ENCODE results near the gene KLF16. TPM values are rescaled to one million over a fixed set of nuclear protein-coding genes. Genes with fewer than 3 reads are reported as not detected.
A peak's percentile ranks its signal among the peaks of the same experiment; 100 is the strongest.

The KLF16 gene
- total and polyA plus RNA-seq, 10 of the 15 experiments (the other 5 are each of a cell fraction or from before 2014, with no cell fraction given): 0.03 to 41.2 (median 2.6) TPM

DNA sequence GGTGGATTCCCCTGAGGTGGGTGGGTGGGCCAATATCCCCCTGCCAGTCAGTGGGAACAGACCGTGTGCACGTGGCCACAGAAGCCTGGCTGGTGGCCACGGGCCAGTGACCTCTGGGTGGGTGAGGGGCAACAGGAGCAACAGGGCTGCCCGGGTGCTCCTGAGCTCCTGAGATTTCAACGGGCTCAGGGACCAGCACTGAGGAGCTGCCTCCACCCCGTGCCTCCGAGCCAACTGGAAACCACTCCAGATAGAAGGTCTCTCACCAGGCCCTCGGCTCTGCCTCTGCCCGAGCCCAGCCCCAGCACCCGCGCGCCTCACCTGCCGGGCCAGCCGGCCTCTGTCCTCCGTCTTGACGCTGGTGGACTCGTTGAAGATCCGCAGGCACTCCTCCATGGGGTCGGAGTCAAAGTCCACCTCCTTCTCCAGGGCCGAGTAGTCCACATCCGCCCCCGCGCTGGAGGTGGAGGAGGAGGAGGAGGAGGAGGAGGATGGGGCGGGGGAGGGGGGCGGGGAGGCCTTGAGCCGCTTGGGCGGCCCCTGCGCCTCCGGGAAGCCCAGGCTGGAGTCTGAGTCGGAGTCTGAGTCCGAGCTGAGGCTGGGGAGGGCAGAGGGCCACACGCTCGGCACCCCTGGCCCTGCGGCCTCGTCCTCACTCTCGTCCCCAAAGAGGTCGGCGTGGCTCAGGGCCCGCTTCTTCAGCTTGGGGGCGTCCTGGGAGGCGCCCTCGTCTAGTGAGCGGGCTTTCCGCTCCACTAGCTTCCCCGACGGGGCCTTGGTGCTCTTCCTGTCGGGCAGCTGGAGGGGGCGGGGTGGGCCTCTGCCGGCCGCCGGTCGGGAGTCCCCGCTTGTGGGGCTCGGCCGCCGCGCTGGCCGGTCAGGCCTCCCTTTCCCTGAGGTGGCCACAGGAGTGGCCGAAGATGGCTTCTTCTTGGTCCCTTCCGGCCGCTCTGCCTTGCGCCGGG lies 36.5 kb downstream of the KLF16 start:
- DNase-seq (ENCODE audit: low read depth, low spot score): no peak
- Histone ChIP-seq H4K20me1 (ENCODE audit: control insufficient read depth, insufficient read depth) (no peaks in the 10 kb centered on the region), H3K27me3 (replicated peaks in 1 of 2; ENCODE audit: control insufficient read depth in 2 of 2, insufficient read depth in 2 of 2, low read length in 1 of 2) (no peaks in the 10 kb centered on the region), H3K4me1 (ENCODE audit: control insufficient read depth, insufficient read depth, low read length) (no peaks in the 10 kb centered on the region), H3K27ac (ENCODE audit: control insufficient read depth, insufficient read depth) (no peak overlapping the region), H3K36me3 (ENCODE audit: control insufficient read depth in 2 of 2, insufficient read depth in 2 of 2, low read length in 1 of 2) (peaks cover 2 to 9% of the 10 kb centered on the region in 2 experiments; a peak in 3 of 4 replicates), H3K9me3 (replicated peaks; ENCODE audit: control insufficient read depth, insufficient read depth, low read length) (no peaks in the 10 kb centered on the region), H3K4me2 (ENCODE audit: control insufficient read depth, insufficient read depth) (no peak overlapping the region), H3K79me2 (ENCODE audit: control insufficient read depth, insufficient read depth, low read length) (no peaks in the 10 kb centered on the region; the same call in 1 of the 2 replicates), H2AFZ (ENCODE audit: control insufficient read depth, low read depth, low read length) (no peak overlapping the region), H3K9ac (ENCODE audit: control insufficient read depth, insufficient read depth, low read length) (no peak overlapping the region), H3K4me3 (no peak overlapping the region)
- BruUV-seq (replicated peaks): no TSS peak
- RAD21 ChIA-PET (ENCODE audit: unreplicated experiment): interaction anchor here (1.1 kb wide), 2 partner anchors 155 to 283 kb away, joined by 3 to 8 read pairs; no protein-coding TSS in a partner anchor
- CTCF ChIA-PET: interaction anchor here (0.5 to 2.4 kb wide), 27 partner anchors 8 to 281 kb away, joined by 3 to 27 read pairs (median 4); partner anchors contain the start of gene ABHD17A
- TF ChIP-seq SMAD5 (IDR thresholded peaks at IDR 0.05; ENCODE audit: low read depth) (no peak), POLR2A (IDR thresholded peaks at IDR 0.05; ENCODE audit: low read depth, low read length) (peak; percentile 33; the same call in 1 of the 2 replicates), EGR1 (IDR thresholded peaks at IDR 0.05; ENCODE audit: borderline replicate concordance in 1 of 2, low read depth in 2 of 2, low read length in 2 of 2) (peak in 1 of 2 experiments; percentile 51; a peak in 2 of 3 replicates)
- WGBS (ENCODE audit: insufficient coverage, insufficient replicate concordance, low lambda C conversion rate, missing lambda C conversion rate): 65% methylated on average over 36 of the region's 63 CpGs
- in situ Hi-C loops (cut with MboI): no loop called here
- intact Hi-C loops (cut with micrococcal nuclease; ENCODE audit: unreplicated experiment): no loop called here
- SMC1A ChIA-PET (ENCODE audit: uncharacterized antibody, unreplicated experiment): interaction anchor here (0.9 to 1.3 kb wide), 3 partner anchors 29 to 281 kb away, joined by 3 to 8 read pairs (median 3); no protein-coding TSS in a partner anchor
- ATAC-seq: peak; percentile 10; the same call in 1 of the 3 replicates
- POLR2A ChIA-PET: no interaction called here
- FAIRE-seq: no peak
